ENCODE results near the gene RNF223. TPM values are rescaled to one million over a fixed set of nuclear protein-coding genes. Genes with fewer than 3 reads are reported as not detected.

Gene RNF223
- total and polyA plus RNA-seq, 2 of the 8 experiments (the other 6 are each of a cell fraction or from before 2014, with no cell fraction given), result not detected

DNA sequence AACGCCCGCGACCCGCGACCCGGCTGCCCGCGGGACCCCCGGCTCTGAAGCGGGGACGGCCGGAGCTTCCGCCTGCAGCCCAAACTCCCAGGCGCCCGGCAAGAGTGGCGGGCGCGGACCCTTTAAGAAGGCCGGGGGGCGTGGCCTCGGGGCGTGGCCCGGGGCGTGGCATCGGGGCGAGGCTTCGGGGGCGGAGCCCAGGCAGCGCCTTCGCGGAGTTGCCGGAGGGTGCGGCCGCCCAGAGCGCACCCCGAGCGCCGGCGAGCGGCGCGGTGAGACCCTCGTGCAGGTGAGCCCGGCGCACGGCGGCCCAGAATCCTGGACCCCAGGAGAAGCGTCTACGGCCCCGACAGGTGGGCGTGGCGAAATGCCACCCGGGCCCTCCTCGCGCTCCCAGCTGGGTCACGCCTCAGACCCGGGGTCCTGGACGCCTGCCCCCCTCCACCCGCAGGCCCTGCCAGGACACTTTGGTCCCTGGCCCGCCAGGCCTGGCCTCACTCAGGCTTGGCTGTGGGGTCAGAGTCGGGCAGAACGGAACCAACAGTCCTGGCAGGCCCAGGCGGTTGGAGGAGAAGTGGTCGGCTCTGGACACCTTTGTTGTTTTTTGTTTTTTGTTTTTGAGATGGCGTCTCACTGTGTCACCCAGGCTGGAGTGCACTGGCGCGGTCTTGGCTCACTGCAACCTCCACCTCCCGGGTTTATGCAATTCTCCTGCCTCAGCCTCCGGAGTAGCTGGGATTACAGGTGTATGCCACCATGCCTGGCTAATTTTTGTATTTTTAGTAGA, 14.4 kb downstream of the RNF223 start:
- peak overlapping the region; percentile 43 to 76 (median 48) for H3K4me3 ChIP-seq (ENCODE audit: extremely low read depth in 1 of 4, insufficient read depth in 2 of 4, low read depth in 3 of 4, low read length in 4 of 4)
- peaks cover 0 to 20% of the 10 kb centered on the region in 2 experiments for H4K20me1 ChIP-seq (replicated peaks in 1 of 2; ENCODE audit: control insufficient read depth in 1 of 2, insufficient read depth in 2 of 2, low read length in 2 of 2)
- no peak overlapping the region for H3K14ac ChIP-seq (ENCODE audit: insufficient read length)
- H3K36me3 ChIP-seq (ENCODE audit: control insufficient read depth in 2 of 4, insufficient read depth in 4 of 4, low read length in 3 of 4), result peaks cover 0 to 8% (median 2%) of the 10 kb centered on the region in 4 experiments; a peak in 3 of 8 replicates
- H3K27ac ChIP-seq (ENCODE audit: low read depth, low read length), result no peak overlapping the region
- no peak overlapping the region for H2BK12ac ChIP-seq (ENCODE audit: low read depth, low read length)
- peak overlapping the region; percentile 42 to 98 for H3K4me2 ChIP-seq (ENCODE audit: insufficient read depth in 1 of 2, low read depth in 2 of 2, low read length in 2 of 2)
- no peak overlapping the region for H3K9ac ChIP-seq (replicated peaks in 1 of 4; ENCODE audit: extremely low read depth in 1 of 4, low read depth in 3 of 4, low read length in 3 of 4)
- peaks cover 0 to 18% (median 11%) of the 10 kb centered on the region in 4 experiments; a peak in 5 of 7 replicates for H3K4me1 ChIP-seq (replicated peaks in 1 of 4; ENCODE audit: control insufficient read depth in 3 of 4, insufficient read depth in 4 of 4, low read length in 3 of 4)
- H2BK20ac ChIP-seq (ENCODE audit: low read length), result no peak overlapping the region
- H4K91ac ChIP-seq (replicated peaks; ENCODE audit: insufficient read length, low read length), result no peak overlapping the region
- no peak overlapping the region for H3K23ac ChIP-seq (ENCODE audit: insufficient read length)
- H3K18ac ChIP-seq (ENCODE audit: extremely low read depth, low read length), result no peak overlapping the region
- no peaks in the 10 kb centered on the region for H3K9me3 ChIP-seq (ENCODE audit: insufficient read depth in 2 of 2, low read depth in 1 of 2, low read length in 1 of 2)
- FAIRE-seq, result no peak
- no peak overlapping the region for H2BK5ac ChIP-seq (ENCODE audit: low read depth, low read length)
- no peak overlapping the region for H3K56ac ChIP-seq (replicated peaks; ENCODE audit: insufficient read length, low read depth, low read length)
- no peak overlapping the region for H2BK120ac ChIP-seq (replicated peaks; ENCODE audit: low read depth, low read length)
- H3K23me2 ChIP-seq (ENCODE audit: low read depth, low read length), result peaks cover 7% of the 10 kb centered on the region; the same call in 1 of the 2 replicates
- H4K8ac ChIP-seq (ENCODE audit: extremely low read depth, insufficient read depth, low read length), result peak overlapping the region; percentile 51; the same call in 1 of the 2 replicates
- no peak overlapping the region for H4K5ac ChIP-seq (ENCODE audit: insufficient read length, low read depth, low read length)
- H3K27me3 ChIP-seq (replicated peaks in 1 of 4; ENCODE audit: control insufficient read depth in 3 of 4, extremely low read depth in 1 of 4, insufficient read depth in 3 of 4, low read length in 3 of 4), result peaks cover 9 to 49% (median 34%) of the 10 kb centered on the region in 4 experiments
- H3K79me1 ChIP-seq (ENCODE audit: low read depth, low read length), result no peaks in the 10 kb centered on the region
- no peak overlapping the region for H3K4ac ChIP-seq (replicated peaks; ENCODE audit: insufficient read length, low read depth, low read length)
- 12% methylated on average over 45 of the region's 69 CpGs; no CpG with 5 or more reads in 1 of the 2 experiments for WGBS, 2 experiments (ENCODE audit: extremely low coverage in 1 of 2, insufficient coverage in 1 of 2, insufficient read length in 1 of 2, insufficient replicate concordance in 2 of 2, low coverage in 1 of 2, low lambda C conversion rate in 2 of 2, missing lambda C conversion rate in 1 of 2)
- peak in 1 of 2 experiments; percentile 98 for DNase-seq (ENCODE audit: low read depth in 1 of 2, low spot score in 2 of 2)
- H3K79me2 ChIP-seq (ENCODE audit: control insufficient read depth in 1 of 2, insufficient read depth in 2 of 2, low read length in 2 of 2), result no peaks in the 10 kb centered on the region
- ChIA-PET CTCF (ENCODE audit: partially characterized antibody) (interaction anchor here (0.7 to 10.2 kb wide), 13 partner anchors 12 to 232 kb away, joined by 3 to 70 read pairs (median 5); partner anchors contain the start of gene ISG15), POLR2A (ENCODE audit: partially characterized antibody) (interaction anchor here (0.6 to 6.9 kb wide), 14 partner anchors 9 to 252 kb away, joined by 3 to 70 read pairs (median 4); no protein-coding TSS in a partner anchor)
- H2AFZ ChIP-seq (ENCODE audit: low read length), result no peak overlapping the region
- no peak overlapping the region; the same call in 1 of the 2 replicates for H2BK15ac ChIP-seq (ENCODE audit: low read length)
- H2AK5ac ChIP-seq (ENCODE audit: low read depth, low read length), result no peak overlapping the region
- TF ChIP-seq RBBP5 (IDR thresholded peaks at IDR 0.05; ENCODE audit: borderline replicate concordance, low read depth, low read length) (no peak), BCL11A (IDR thresholded peaks at IDR 0.05; ENCODE audit: low read depth in 2 of 2, low read length in 2 of 2) (no peak), FOSL1 (IDR thresholded peaks at IDR 0.05; ENCODE audit: insufficient read depth, low read depth, low read length) (no peak), JUN (IDR thresholded peaks at IDR 0.05; ENCODE audit: low read depth, low read length) (no peak), SP4 (IDR thresholded peaks at IDR 0.05; ENCODE audit: low read length) (peak; percentile 91)
- TF ChIP-seq, protein P1, sequence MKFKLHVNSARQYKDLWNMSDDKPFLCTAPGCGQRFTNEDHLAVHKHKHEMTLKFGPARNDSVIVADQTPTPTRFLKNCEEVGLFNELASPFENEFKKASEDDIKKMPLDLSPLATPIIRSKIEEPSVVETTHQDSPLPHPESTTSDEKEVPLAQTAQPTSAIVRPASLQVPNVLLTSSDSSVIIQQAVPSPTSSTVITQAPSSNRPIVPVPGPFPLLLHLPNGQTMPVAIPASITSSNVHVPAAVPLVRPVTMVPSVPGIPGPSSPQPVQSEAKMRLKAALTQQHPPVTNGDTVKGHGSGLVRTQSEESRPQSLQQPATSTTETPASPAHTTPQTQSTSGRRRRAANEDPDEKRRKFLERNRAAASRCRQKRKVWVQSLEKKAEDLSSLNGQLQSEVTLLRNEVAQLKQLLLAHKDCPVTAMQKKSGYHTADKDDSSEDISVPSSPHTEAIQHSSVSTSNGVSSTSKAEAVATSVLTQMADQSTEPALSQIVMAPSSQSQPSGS (IDR thresholded peaks at IDR 0.05; ENCODE audit: low read length), result no peak

Data from H1 (cell line).